Globus pallidus (tissue), 1 donor: ENCODE data around the gene PKM.
"Not testable (repeated sequence)": the region's sequence is repeated elsewhere in the genome, so short reads cannot be mapped to it uniquely, and the experiment has no call there.

Source experiments
- DNase-seq: peaks from one replicate; pipeline ENCODE4 v3.0.0-alpha.2; 2015; ENCODE audit warnings: low spot score

PKM gene

GRCh38 chr15:72231066-72231832, at the start of gene PKM:
TSS of gene PKM (minus strand) at chr15:72231190. CDS start at chr15:72219097, 12,093 bp downstream.
- DNase-seq: peak; percentile 85

GRCh38 chr15:72280751-72281150, 49.8 kb upstream of the PKM start:
- no peak for DNase-seq

DNA sequence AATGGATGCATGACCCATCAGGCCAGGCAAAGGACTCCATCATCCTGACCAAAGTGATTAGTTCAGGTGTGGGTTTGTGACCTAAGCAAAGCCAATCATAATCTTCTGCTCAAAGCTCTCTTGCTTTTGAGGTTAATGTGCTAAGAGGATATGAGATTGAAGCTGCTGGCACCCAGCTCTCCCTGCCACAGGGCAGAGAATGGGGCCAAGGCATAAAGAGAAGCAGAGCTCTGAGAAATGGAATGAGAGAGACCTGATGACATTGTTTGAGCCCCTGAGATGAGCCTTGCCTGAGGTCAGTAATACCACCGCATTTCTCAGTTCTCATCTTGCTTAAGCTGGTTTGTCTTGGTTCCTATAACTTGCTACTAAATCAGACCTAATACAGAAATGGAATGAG, 47.7 kb upstream of the PKM start:
- DNase-seq: no peak

DNA sequence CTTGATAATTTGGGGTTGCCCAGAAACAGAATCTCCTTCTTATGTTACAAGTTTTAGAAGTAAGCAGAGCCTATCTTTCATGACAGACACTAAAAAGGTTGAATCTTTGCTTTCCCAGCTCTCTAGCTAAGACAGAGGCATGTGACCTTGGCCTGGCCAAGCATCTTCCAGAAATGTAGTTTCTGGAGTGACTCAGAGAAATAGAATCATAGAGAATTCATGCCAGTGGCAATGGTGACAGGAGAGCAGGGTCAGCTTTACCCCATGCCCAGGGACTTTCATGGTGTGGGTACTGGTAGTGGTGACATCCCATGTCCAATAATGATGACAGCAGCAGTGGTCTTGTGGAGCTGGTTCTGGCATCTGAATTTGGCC, 45.3 kb upstream of the PKM start:
- DNase-seq: no peak

DNA sequence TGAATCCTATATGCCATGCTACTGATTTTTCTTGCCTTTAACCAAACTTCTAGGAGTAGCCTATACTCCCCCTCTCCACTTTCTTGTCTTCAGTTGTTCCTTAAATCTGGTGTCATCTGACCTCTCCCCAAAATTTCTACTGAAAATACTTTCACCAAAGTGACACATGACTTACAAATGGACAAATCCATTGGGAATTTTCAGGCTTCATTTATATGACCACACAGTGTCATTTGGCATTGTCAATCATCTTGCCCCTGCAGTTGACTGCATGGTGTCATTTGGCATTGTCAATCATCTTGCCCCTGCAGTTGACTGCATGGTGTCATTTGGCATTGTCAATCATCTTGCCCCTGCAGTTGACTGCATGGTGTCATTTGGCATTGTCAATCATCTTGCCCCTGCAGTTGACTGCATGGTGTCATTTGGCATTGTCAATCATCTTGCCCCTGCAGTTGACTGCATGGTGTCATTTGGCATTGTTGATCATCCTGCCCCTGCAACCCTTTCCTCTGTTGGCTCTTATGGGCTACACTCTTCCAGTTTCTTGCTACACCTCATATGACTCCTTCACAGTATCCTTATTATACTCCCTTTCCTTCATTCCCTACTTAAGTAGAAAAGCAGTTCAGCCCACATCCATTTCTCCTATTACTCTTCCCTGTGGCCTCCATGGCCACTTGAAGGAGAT, 44.8 kb upstream of the PKM start:
- not testable (repeated sequence) for DNase-seq

DNA sequence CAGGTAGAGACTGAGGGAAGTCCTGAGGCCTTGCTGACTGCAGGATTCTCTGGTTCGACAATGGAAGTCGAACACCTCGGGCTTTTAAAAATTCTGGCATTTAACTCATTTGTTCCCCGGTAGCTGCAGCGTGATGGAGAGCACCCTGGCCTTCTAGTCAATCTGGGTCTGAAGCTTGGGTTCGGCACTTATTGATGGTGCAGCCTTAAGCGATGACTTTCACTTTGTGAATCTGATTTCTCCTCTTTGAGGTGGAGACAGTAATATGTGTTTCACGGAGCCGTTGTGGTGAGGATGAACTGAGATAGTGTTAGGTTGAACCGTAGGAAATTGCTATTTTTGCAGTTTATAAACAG, 42.0 kb upstream of the PKM start:
- no peak for DNase-seq

GRCh38 chr15:72272213-72272996, 41.4 kb upstream of the PKM start, which contains the start of gene PARP6:
TSS of gene PARP6 (minus strand) at chr15:72272554. CDS start at chr15:72267477, 5,077 bp downstream.
- peak; percentile 98 for DNase-seq

DNA sequence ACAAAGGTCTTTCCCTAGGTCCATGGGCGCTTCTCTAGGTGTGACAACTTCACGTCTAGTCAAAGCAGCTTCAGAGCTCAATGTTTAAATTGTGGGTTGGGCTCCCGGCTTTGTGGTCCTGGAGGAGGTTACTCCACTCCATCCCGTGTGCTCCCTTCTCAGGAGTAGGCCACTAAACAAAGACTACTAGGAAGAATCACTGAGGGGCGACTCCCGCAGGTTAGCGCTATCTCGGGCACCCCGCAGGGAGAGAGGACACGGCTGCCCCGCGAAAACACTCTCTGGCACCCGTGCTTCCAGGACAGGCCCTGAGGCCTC, 40.9 kb upstream of the PKM start:
- DNase-seq: peak; percentile 15

- no peak for DNase-seq
Observed at GRCh38 chr15:72271221-72271620, 40.2 kb upstream of the PKM start.

- DNase-seq: no peak
Observed at GRCh38 chr15:72269739-72270138, 38.7 kb upstream of the PKM start.

DNA sequence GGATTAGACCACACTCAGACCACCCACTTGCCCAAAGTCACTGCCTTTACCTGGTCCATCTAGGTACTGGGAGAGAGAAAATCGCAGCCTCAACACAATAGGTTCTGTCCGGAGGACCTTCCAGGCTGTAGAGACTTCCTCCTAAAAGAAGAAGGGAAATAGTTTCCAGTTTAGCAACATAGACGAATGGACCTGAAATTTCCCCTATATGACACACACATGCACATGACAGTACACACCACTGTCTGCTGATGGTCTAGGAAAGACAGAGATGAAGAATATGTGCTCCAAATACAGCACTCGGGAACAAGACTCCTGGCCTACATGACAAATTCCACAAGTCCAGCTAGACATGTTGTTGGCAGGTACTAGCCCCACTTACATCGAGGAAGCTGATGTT, 34.0 kb upstream of the PKM start:
- DNase-seq: no peak

DNA sequence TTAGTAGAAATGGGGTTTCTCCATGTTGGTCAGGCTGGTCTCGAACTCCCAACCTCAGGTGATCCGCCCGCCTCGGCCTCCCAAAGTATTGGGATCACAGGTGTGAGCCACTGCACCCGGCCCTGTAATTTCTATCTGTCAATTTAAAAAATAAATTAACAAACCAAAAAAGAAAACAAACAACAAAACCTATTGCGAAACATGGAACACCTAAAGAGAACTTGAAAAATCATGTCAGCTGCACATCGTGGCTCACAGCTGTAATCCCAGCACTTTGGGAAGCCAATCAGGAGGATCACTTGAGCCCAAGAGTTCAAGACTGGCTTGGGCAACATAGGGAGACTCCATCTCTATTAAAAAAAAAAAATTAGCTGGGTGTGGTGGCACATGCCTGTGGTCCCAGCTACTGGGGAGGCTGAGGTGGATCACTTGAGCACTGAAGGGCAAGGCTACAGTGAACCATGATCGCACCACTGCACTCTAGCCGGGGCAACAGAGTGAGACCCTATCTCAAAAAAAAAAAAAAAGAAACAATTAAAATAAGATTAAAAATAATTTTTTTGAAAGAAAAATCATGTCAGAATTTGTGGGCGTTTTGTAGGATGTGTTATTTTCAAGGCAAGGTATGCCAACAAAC, 21.8 kb upstream of the PKM start:
- DNase-seq: no peak

GRCh38 chr15:72249142-72249810, 18.3 kb upstream of the PKM start:
- DNase-seq: no peak

- no peak for DNase-seq
Observed at GRCh38 chr15:72248514-72248913, 17.5 kb upstream of the PKM start.

DNA sequence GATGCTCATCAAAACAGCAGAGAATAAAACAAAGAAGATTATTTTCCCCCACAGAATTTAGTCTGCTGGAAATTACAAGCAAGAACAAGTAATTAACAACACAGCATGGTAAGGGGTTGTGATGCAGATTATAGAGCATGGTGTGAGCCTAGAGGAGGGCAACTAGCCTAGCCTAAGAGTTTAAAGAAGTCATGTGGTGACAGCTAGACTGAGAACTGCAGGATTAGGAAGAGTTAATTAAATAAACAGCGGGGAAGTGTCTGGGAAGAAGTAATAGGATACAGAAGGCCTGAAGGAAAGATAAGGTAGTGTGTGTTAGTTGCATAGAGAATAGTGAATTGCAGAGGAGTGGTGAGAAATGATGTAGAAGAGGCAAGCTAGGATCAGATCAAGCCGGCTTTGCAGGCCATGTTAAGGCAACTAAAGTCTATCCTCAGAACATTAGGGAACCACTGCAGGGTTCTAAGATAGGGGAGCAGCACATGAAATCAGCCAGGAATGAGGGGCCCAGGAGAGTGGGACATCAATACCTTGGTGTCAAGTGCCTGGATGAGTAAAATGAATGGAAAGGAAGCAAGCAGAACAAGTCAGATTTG, 11.9 kb upstream of the PKM start:
- DNase-seq: no peak

- no peak for DNase-seq
Observed at GRCh38 chr15:72239652-72240051, 8.7 kb upstream of the PKM start.

DNA sequence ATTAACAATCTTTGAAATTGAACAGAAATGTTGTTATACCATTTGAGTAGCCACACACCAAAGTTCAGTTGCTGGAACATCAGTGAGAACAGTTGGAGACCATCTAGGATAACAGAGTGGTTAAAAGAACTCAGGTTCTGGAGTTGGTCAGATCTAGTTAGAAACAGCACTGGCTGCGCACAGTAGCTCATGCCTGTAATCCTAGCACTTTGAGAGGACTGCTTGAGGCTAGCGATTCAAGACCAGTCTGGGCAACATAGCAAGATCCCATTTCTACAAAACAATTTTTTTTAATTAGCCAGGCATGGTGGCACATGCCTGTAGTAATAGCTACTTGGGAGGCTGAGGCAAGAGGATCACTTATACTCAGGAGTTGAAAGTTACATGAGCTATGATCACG, 7.6 kb upstream of the PKM start:
- DNase-seq: no peak

DNA sequence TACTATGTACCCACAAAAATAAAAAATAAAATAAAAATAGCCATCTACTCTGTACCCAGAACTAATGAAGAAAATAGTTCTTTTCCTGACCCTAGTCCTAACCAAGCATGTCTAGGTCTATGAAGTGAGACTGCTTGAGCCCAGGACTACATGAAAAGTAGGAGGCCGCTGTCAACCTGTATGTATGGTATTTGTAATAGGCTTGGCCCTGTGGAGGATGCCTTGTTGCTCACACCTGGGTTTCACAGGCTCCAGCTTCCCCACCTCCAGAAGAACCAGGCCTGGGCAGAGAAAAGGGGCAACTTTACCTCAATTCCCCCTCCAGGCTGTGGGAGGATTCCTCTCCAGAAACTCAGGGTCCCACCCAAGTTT, 6.8 kb upstream of the PKM start:
- DNase-seq: no peak

- DNase-seq: no peak
Observed at GRCh38 chr15:72237029-72237852, 6.3 kb upstream of the PKM start.

GRCh38 chr15:72236381-72237003, 5.5 kb upstream of the PKM start:
- no peak for DNase-seq
